ENCODE measurements around the gene HDLBP. TPM values are rescaled to one million over a fixed set of nuclear protein-coding genes. Genes with fewer than 3 reads are reported as not detected.

The HDLBP gene
- total RNA-seq, 1 donor from 2014 or later: 839 TPM

- H3K36me3 Mint-ChIP-seq (ENCODE audit: unreplicated experiment): peaks cover 56% of the 10 kb centered on the region
- H3K4me3 Mint-ChIP-seq (ENCODE audit: unreplicated experiment): no peak overlapping the region
- no peak overlapping the region for H3K27ac Mint-ChIP-seq (ENCODE audit: unreplicated experiment)
Observed at GRCh38 chr2:241349941-241350340, 34.5 kb upstream of the HDLBP start.

DNA sequence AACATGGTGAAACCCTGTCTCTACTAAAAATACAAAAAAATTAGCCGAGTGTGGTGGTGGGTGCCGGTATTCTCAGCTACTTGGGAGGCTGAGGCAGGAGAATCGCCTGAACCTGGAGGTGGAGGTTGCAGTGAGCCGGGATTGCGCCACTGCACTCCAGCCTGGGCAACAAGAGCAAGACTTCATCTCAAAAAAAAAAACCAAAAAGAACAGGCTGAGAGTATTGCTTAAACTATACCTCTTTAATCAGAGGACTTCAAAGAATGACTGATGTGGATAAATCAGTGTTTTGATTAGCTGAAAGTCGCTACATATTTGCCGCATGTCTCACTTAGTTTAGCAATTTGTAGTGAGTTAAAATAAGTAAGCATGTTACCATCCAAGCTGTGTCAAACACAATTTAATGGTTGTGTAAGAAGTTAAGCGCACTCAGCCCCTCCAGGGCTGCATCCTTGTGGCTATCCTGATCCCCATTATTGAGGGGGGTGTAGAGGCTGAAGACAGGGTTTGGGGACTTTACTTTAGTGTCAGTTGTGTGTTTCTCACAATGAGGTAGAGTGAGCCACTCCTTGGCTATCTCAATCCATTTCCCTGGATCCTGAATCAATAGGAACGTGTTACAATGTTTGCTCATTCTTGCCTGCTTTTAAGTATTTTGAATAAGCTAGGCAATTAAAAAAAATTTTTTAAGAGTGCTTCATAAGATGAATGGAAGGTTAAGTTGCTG lies 29.6 kb upstream of the HDLBP start:
- Mint-ChIP-seq H3K9me3 (ENCODE audit: unreplicated experiment) (no peaks in the 10 kb centered on the region), H3K27me3 (ENCODE audit: unreplicated experiment) (no peaks in the 10 kb centered on the region), H3K4me1 (ENCODE audit: unreplicated experiment) (no peaks in the 10 kb centered on the region), H3K4me3 (ENCODE audit: unreplicated experiment) (no peak overlapping the region), H3K27ac (ENCODE audit: unreplicated experiment) (no peak overlapping the region), H3K36me3 (ENCODE audit: unreplicated experiment) (peaks cover 61% of the 10 kb centered on the region)
- TF ChIP-seq, protein P1, sequence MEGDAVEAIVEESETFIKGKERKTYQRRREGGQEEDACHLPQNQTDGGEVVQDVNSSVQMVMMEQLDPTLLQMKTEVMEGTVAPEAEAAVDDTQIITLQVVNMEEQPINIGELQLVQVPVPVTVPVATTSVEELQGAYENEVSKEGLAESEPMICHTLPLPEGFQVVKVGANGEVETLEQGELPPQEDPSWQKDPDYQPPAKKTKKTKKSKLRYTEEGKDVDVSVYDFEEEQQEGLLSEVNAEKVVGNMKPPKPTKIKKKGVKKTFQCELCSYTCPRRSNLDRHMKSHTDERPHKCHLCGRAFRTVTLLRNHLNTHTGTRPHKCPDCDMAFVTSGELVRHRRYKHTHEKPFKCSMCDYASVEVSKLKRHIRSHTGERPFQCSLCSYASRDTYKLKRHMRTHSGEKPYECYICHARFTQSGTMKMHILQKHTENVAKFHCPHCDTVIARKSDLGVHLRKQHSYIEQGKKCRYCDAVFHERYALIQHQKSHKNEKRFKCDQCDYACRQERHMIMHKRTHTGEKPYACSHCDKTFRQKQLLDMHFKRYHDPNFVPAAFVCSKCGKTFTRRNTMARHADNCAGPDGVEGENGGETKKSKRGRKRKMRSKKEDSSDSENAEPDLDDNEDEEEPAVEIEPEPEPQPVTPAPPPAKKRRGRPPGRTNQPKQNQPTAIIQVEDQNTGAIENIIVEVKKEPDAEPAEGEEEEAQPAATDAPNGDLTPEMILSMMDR (IDR thresholded peaks at IDR 0.05): no peak
- DNase-seq (ENCODE audit: extremely low spot score, unreplicated experiment): no peak

More at GRCh38 chr2:241349941-241350340, 34.5 kb upstream of the HDLBP start:
- H3K4me1 Mint-ChIP-seq (ENCODE audit: unreplicated experiment): peaks cover 18% of the 10 kb centered on the region
- H3K27me3 Mint-ChIP-seq (ENCODE audit: unreplicated experiment): no peaks in the 10 kb centered on the region
- TF ChIP-seq, protein P1 (IDR thresholded peaks at IDR 0.05): no peak
- H3K9me3 Mint-ChIP-seq (ENCODE audit: unreplicated experiment): no peaks in the 10 kb centered on the region
- DNase-seq (ENCODE audit: extremely low spot score, unreplicated experiment): no peak

DNA sequence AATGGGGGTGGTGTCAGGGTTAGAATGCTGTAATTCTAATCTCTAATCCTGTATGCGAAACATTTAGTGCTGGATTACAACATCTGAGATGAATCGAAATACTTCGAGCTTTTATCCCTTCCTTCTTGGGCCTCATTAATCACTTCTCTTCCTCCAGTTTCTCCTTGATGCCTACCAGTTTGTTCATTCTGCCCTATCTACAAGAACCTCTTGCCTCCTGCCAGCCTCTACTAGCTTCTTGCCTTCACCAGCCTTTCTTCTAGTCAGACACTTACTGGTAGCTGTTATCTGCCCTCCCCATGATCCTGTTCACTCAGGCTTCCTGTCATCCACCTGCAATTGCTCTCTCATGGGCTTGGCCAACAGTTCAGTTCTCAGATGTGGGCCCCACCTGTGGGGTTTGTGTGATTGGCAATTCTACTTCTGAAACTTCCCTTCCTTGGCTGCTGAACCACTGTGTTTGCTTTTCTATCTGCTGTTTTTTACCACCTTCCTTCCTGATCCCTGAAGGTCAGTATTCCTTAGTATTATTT lies 25.2 kb upstream of the HDLBP start:
- Mint-ChIP-seq H3K4me3 (ENCODE audit: unreplicated experiment) (no peak overlapping the region), H3K9me3 (ENCODE audit: unreplicated experiment) (no peaks in the 10 kb centered on the region), H3K27ac (ENCODE audit: unreplicated experiment) (no peak overlapping the region), H3K36me3 (ENCODE audit: unreplicated experiment) (peaks cover 65% of the 10 kb centered on the region), H3K27me3 (ENCODE audit: unreplicated experiment) (no peaks in the 10 kb centered on the region), H3K4me1 (ENCODE audit: unreplicated experiment) (no peaks in the 10 kb centered on the region)
- TF ChIP-seq, protein P1 (IDR thresholded peaks at IDR 0.05): no peak
- DNase-seq (ENCODE audit: extremely low spot score, unreplicated experiment): no peak

DNA sequence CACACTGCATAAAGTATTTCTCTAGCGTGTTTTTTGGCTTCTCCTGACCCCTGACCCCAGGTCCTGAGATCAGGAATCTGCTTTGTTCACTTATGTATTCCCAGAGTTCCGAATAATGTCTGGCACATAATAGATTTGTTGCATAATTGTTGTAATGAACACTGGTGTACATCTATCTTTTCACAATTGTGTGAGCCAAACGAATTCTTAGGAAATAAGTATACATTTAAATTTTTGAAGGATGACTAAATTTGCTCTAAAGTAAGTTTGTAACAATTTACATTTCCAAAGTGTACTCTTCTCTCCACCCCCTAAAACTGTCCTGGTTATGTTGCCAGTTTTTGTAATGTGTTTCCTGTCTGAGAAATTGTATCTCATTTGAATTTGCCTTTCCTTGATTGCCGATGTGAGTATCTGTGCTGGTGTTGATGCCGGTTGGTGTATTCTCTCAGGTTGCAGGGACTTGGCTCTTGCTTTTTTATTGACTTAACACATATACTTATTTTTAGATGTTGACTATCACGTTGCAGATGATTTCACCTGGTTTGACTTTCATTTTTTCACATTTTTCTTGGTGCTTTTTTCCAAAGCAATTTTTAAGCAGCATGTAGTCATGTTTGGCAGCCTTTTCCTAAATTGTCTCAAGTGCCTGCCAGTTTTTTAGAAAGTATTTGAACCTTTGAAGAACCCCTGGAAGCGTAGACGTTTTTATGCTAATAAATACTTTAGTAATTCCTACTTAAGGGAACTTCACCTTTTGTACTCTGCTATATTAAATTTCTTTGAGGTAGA lies 24.6 kb upstream of the HDLBP start:
- no peak for DNase-seq (ENCODE audit: extremely low spot score, unreplicated experiment)
- TF ChIP-seq, protein P1 (IDR thresholded peaks at IDR 0.05): no peak
- Mint-ChIP-seq H3K9me3 (ENCODE audit: unreplicated experiment) (no peaks in the 10 kb centered on the region), H3K36me3 (ENCODE audit: unreplicated experiment) (peaks cover 64% of the 10 kb centered on the region), H3K4me3 (ENCODE audit: unreplicated experiment) (no peak overlapping the region), H3K27me3 (ENCODE audit: unreplicated experiment) (no peaks in the 10 kb centered on the region), H3K4me1 (ENCODE audit: unreplicated experiment) (no peaks in the 10 kb centered on the region), H3K27ac (ENCODE audit: unreplicated experiment) (no peak overlapping the region)

- Mint-ChIP-seq H3K4me1 (ENCODE audit: unreplicated experiment) (no peaks in the 10 kb centered on the region), H3K4me3 (ENCODE audit: unreplicated experiment) (no peak overlapping the region), H3K27me3 (ENCODE audit: unreplicated experiment) (no peaks in the 10 kb centered on the region), H3K27ac (ENCODE audit: unreplicated experiment) (no peak overlapping the region), H3K36me3 (ENCODE audit: unreplicated experiment) (peaks cover 50% of the 10 kb centered on the region), H3K9me3 (ENCODE audit: unreplicated experiment) (no peaks in the 10 kb centered on the region)
- TF ChIP-seq, protein P1 (IDR thresholded peaks at IDR 0.05): no peak
- DNase-seq (ENCODE audit: extremely low spot score, unreplicated experiment): no peak
Observed at GRCh38 chr2:241334813-241335212, 19.3 kb upstream of the HDLBP start.

All from osteocyte (in vitro differentiated cells).